ENCODE data around the gene TMTC2.

- TF ChIP-seq TAF1 (IDR thresholded peaks at IDR 0.05; ENCODE audit: borderline replicate concordance, low read depth, low read length) (no peak), PML (IDR thresholded peaks at IDR 0.05; ENCODE audit: low read length) (no peak)
Measured at GRCh38 chr12:83052890-83053541, 366.3 kb downstream of the TMTC2 start.

Data from GM12878 (cell line).